Naive thymus-derived CD8-positive, alpha-beta T cell (primary cell): ENCODE measurements around the gene INTS11. TPM values are rescaled to one million over a fixed set of nuclear protein-coding genes. Genes with fewer than 3 reads are reported as not detected.

Experiments
- ATAC-seq, 2 donors: fragments of 150-1000 bp; cut with Tn5 transposase in 1 of 2; sonication (Bioruptor Pico), chemical (Tn5 transposase) in 1 of 2; 1 replicate in 1 of 2; 2 replicates in 1 of 2; pipeline ENCODE4 v1.10.0; 2021; ENCODE audit warnings: mild to moderate bottlenecking in 2 of 2, moderate library complexity in 2 of 2
- POLR2A ChIA-PET: fragments of 350-600 bp; sonication (Branson Sonifier 250); formaldehyde crosslinking; loops from one replicate; lab custom pipeline; 2021; ENCODE audit warnings: antibody characterized with exemption; lab: Charles Lee
- DNase-seq, 10 donors: peaks; one replicate each; pipeline versions ENCODE4 v3.0.0 to v3.0.0-alpha.2; 2020 to 2022
- H3K27ac Mint-ChIP-seq, 10 donors: one replicate each; pipeline ENCODE4 v1.8.0; 2020 to 2022; ENCODE audit warnings: mild to moderate bottlenecking in 10 of 10, mixed read lengths in 10 of 10, moderate library complexity in 4 of 10, inconsistent platforms in 1 of 10
- H3K27me3 Mint-ChIP-seq, 5 donors: one replicate each; pipeline ENCODE4 v1.8.0; 2021 to 2022; ENCODE audit warnings: mixed read lengths in 5 of 5
- H3K36me3 Mint-ChIP-seq, 3 donors: one replicate each; pipeline ENCODE4 v1.8.0; 2020 to 2022; ENCODE audit warnings: mixed read lengths in 3 of 3, mild to moderate bottlenecking in 2 of 3, inconsistent platforms in 1 of 3
- H3K4me1 Mint-ChIP-seq, 4 donors: one replicate each; pipeline ENCODE4 v1.8.0; 2021 to 2022; ENCODE audit warnings: mixed read lengths in 4 of 4
- H3K4me3 Mint-ChIP-seq, 10 donors: one replicate each; pipeline ENCODE4 v1.8.0; 2020 to 2022; ENCODE audit warnings: mild to moderate bottlenecking in 10 of 10, mixed read lengths in 10 of 10, moderate library complexity in 6 of 10, inconsistent platforms in 1 of 10
- H3K9me3 Mint-ChIP-seq, 9 donors: one replicate each; pipeline ENCODE4 v1.8.0; 2020 to 2022; ENCODE audit warnings: mixed read lengths in 9 of 9, mild to moderate bottlenecking in 3 of 9, inconsistent platforms in 1 of 9, moderate library complexity in 1 of 9
- polyA plus RNA-seq, 3 donors: library from polyadenylated mRNA; unstranded; fragments of 300-500 nt; fragmentation: Illumina TruSeq; gene quantifications; one replicate each; pipeline ENCODE4 v1.2.3, GENCODE V29; 2021
- total RNA-seq, 8 experiments: library from RNA in 2 of 8; stranded (reverse) in 2 of 8; gene quantifications; one replicate each; pipeline ENCODE4 v1.2.3 and lab custom pipeline; 2021 to 2026

INTS11 gene
- total and polyA plus RNA-seq, 5 experiments from 2014 or later: 51.7 to 174 (median 65.1) TPM

GRCh38 chr1:1356796-1357401, 32.4 kb upstream of the INTS11 start:
- Mint-ChIP-seq H3K4me1 (peaks cover 24 to 55% (median 44%) of the 10 kb centered on the region in 4 donors), H3K36me3 (no peaks in the 10 kb centered on the region), H3K27ac (peak overlapping the region in 7 of 10 donors; percentile 6 to 88 (median 38)), H3K9me3 (no peaks in the 10 kb centered on the region), H3K27me3 (peaks cover 0 to 14% (median 0%) of the 10 kb centered on the region in 5 donors), H3K4me3 (peak overlapping the region in 5 of 10 donors; percentile 26 to 80 (median 37))
- POLR2A ChIA-PET: interaction anchor here (3.3 to 7.4 kb wide), 2 partner anchors 9 to 15 kb away, joined by 12 to 105 read pairs; partner anchors contain the start of gene AURKAIP1
- no peak for DNase-seq
- ATAC-seq: no peak

GRCh38 chr1:1356166-1356795, 31.8 kb upstream of the INTS11 start:
- DNase-seq: no peak
- ATAC-seq: no peak
- no peaks in the 10 kb centered on the region for H3K9me3 Mint-ChIP-seq
- peak overlapping the region in 2 of 10 donors; percentile 26 to 80 for H3K4me3 Mint-ChIP-seq
- peaks cover 0 to 14% (median 0%) of the 10 kb centered on the region in 5 donors for H3K27me3 Mint-ChIP-seq
- H3K4me1 Mint-ChIP-seq: peaks cover 24 to 54% (median 44%) of the 10 kb centered on the region in 4 donors
- no peaks in the 10 kb centered on the region for H3K36me3 Mint-ChIP-seq
- POLR2A ChIA-PET: interaction anchor here (7.4 kb wide), 1 partner anchor 16 kb away, joined by 105 read pairs; the partner anchor contains the start of gene AURKAIP1
- no peak overlapping the region for H3K27ac Mint-ChIP-seq

- ATAC-seq (no peak), DNase-seq (peak in 2 of 10 donors; percentile 16 to 18)
- Mint-ChIP-seq H3K9me3 (no peaks in the 10 kb centered on the region), H3K4me1 (peaks cover 19 to 46% (median 39%) of the 10 kb centered on the region in 4 donors), H3K4me3 (peak overlapping the region in 1 of 10 donors; percentile 57), H3K27ac (no peak overlapping the region), H3K36me3 (no peaks in the 10 kb centered on the region), H3K27me3 (peaks cover 0 to 13% (median 0%) of the 10 kb centered on the region in 5 donors)
- POLR2A ChIA-PET: interaction anchor here (2.0 to 7.4 kb wide), 2 partner anchors 17 to 50 kb away, joined by 8 to 105 read pairs; partner anchors contain the start of gene AURKAIP1
Observed at GRCh38 chr1:1355416-1355815, 31.0 kb upstream of the INTS11 start.

- Mint-ChIP-seq H3K4me1 (peaks cover 19 to 44% (median 36%) of the 10 kb centered on the region in 4 donors), H3K36me3 (no peaks in the 10 kb centered on the region), H3K4me3 (peak overlapping the region; percentile 49 to 83 (median 67)), H3K9me3 (no peaks in the 10 kb centered on the region), H3K27me3 (peaks cover 0 to 13% (median 0%) of the 10 kb centered on the region in 5 donors), H3K27ac (peak overlapping the region in 3 of 10 donors; percentile 37 to 75 (median 72))
- ATAC-seq (peak; percentile 36), DNase-seq (peak in 2 of 10 donors; percentile 47)
- POLR2A ChIA-PET: interaction anchor here (1.0 to 7.4 kb wide), 4 partner anchors 11 to 53 kb away, joined by 3 to 105 read pairs (median 6); partner anchors contain the start of gene AURKAIP1
Observed at GRCh38 chr1:1354271-1355247, 30.1 kb upstream of the INTS11 start.

- DNase-seq: peak in 1 of 10 donors; percentile 27
- Mint-ChIP-seq H3K4me1 (peaks cover 11 to 34% (median 28%) of the 10 kb centered on the region in 4 donors), H3K36me3 (no peaks in the 10 kb centered on the region), H3K9me3 (no peaks in the 10 kb centered on the region), H3K27ac (peak overlapping the region in 4 of 10 donors; percentile 32 to 86 (median 66)), H3K27me3 (peaks cover 0 to 13% (median 0%) of the 10 kb centered on the region in 5 donors), H3K4me3 (peak overlapping the region in 9 of 10 donors; percentile 29 to 83 (median 60))
- ATAC-seq: no peak
- POLR2A ChIA-PET: interaction anchor here (1.0 to 7.4 kb wide), 4 partner anchors 12 to 54 kb away, joined by 3 to 105 read pairs (median 6); partner anchors contain the start of gene AURKAIP1
Observed at GRCh38 chr1:1353389-1354151, 29.1 kb upstream of the INTS11 start.

GRCh38 chr1:1352786-1353388, 28.4 kb upstream of the INTS11 start:
- Mint-ChIP-seq H3K27ac (peak overlapping the region in 9 of 10 donors; percentile 17 to 93 (median 66)), H3K27me3 (peaks cover 0 to 13% (median 0%) of the 10 kb centered on the region in 5 donors), H3K9me3 (no peaks in the 10 kb centered on the region), H3K4me1 (peaks cover 11 to 31% (median 25%) of the 10 kb centered on the region in 4 donors), H3K4me3 (peak overlapping the region; percentile 25 to 85 (median 70)), H3K36me3 (no peaks in the 10 kb centered on the region)
- no peak for DNase-seq
- ATAC-seq: no peak
- POLR2A ChIA-PET: interaction anchor here (0.6 to 7.4 kb wide), 3 partner anchors 19 to 339 kb away, joined by 3 to 105 read pairs (median 3); partner anchors contain the start of gene AURKAIP1

GRCh38 chr1:1351511-1352427, 27.3 kb upstream of the INTS11 start:
- H3K36me3 Mint-ChIP-seq: no peaks in the 10 kb centered on the region
- H3K4me3 Mint-ChIP-seq: peak overlapping the region; percentile 47 to 85 (median 70)
- peaks cover 17 to 37% (median 32%) of the 10 kb centered on the region in 4 donors for H3K4me1 Mint-ChIP-seq
- no peak for DNase-seq
- ATAC-seq: no peak
- POLR2A ChIA-PET: interaction anchor here (0.7 to 7.4 kb wide), 3 partner anchors 20 to 338 kb away, joined by 3 to 105 read pairs (median 3); partner anchors contain the start of genes AURKAIP1 and CCNL2
- peaks cover 0 to 10% (median 0%) of the 10 kb centered on the region in 5 donors for H3K27me3 Mint-ChIP-seq
- H3K27ac Mint-ChIP-seq: peak overlapping the region in 9 of 10 donors; percentile 35 to 93 (median 79)
- H3K9me3 Mint-ChIP-seq: no peaks in the 10 kb centered on the region

GRCh38 chr1:1349256-1350012, 25.0 kb upstream of the INTS11 start, which contains the start of gene DVL1:
Gene DVL1, minus strand, starts transcription at chr1:1349418. Its CDS starts 353 bp downstream, at chr1:1349065.
- peaks cover 18 to 42% (median 35%) of the 10 kb centered on the region in 4 donors for H3K4me1 Mint-ChIP-seq
- peak; percentile 82 for ATAC-seq
- peaks cover 0 to 10% (median 0%) of the 10 kb centered on the region in 5 donors for H3K27me3 Mint-ChIP-seq
- H3K27ac Mint-ChIP-seq: peak within 1 kb of the TSS in 9 of 10 donors; percentile 9 to 90 (median 71)
- no peaks in the 10 kb centered on the region for H3K9me3 Mint-ChIP-seq
- H3K36me3 Mint-ChIP-seq: no peaks in the 10 kb centered on the region
- peak; percentile 42 to 92 (median 76) for DNase-seq
- POLR2A ChIA-PET: interaction anchor here (1.7 to 3.2 kb wide), 4 partner anchors 14 to 26 kb away, joined by 8 to 19 read pairs (median 12); partner anchors contain the start of genes AURKAIP1, CPTP and INTS11
- peak within 1 kb of the TSS; percentile 55 to 88 (median 74) for H3K4me3 Mint-ChIP-seq
